ENCODE data around the gene SLC50A1. TPM values are rescaled to one million over a fixed set of nuclear protein-coding genes. Genes with fewer than 3 reads are reported as not detected.

Gene SLC50A1
- total RNA-seq, 1 donor from 2014 or later, result 37.7 TPM

- no peak for TF ChIP-seq CTCF (conservative IDR thresholded peaks at IDR 0.05; ENCODE audit: low read depth, low read length)
- no peak for DNase-seq (ENCODE audit: low read depth)
Measured at GRCh38 chr1:155124503-155125463, 10.9 kb upstream of the SLC50A1 start.

GRCh38 chr1:155125511-155125945, 10.1 kb upstream of the SLC50A1 start:
- peak; percentile 22 for TF ChIP-seq CTCF (conservative IDR thresholded peaks at IDR 0.05; ENCODE audit: low read depth, low read length)
- no peak for DNase-seq (ENCODE audit: low read depth)
- H3K4me3 ChIP-seq (ENCODE audit: low read depth, low read length), result no peak overlapping the region

More at GRCh38 chr1:155124503-155125463, 10.9 kb upstream of the SLC50A1 start:
- H3K4me3 ChIP-seq (ENCODE audit: low read depth, low read length), result no peak overlapping the region

- H3K4me3 ChIP-seq (ENCODE audit: low read depth, low read length), result peak overlapping the region; percentile 87
- DNase-seq (ENCODE audit: low read depth), result no peak
- TF ChIP-seq CTCF (conservative IDR thresholded peaks at IDR 0.05; ENCODE audit: low read depth, low read length), result no peak
Measured at GRCh38 chr1:155125946-155126555, 9.6 kb upstream of the SLC50A1 start.

- H3K4me3 ChIP-seq (ENCODE audit: low read depth, low read length), result peak overlapping the region; percentile 87
- DNase-seq (ENCODE audit: low read depth), result no peak
- no peak for TF ChIP-seq CTCF (conservative IDR thresholded peaks at IDR 0.05; ENCODE audit: low read depth, low read length)
Measured at GRCh38 chr1:155126556-155127104, 9.0 kb upstream of the SLC50A1 start.

- no peak for TF ChIP-seq CTCF (conservative IDR thresholded peaks at IDR 0.05; ENCODE audit: low read depth, low read length)
- peak; percentile 85 for DNase-seq (ENCODE audit: low read depth)
- H3K4me3 ChIP-seq (ENCODE audit: low read depth, low read length), result peak within 1 kb of the TSS; percentile 87
Measured at GRCh38 chr1:155127105-155127966, 8.3 kb upstream of the SLC50A1 start, which contains the start of gene EFNA1. Gene EFNA1 (plus strand): TSS chr1:155127876. CDS start chr1:155127978, 102 bp downstream.
